ENCODE data around the gene FOXD1.
"Not testable (repeated sequence)": the region's sequence is repeated elsewhere in the genome, so short reads cannot be mapped to it uniquely, and the experiment has no call there.

Gene FOXD1

DNA sequence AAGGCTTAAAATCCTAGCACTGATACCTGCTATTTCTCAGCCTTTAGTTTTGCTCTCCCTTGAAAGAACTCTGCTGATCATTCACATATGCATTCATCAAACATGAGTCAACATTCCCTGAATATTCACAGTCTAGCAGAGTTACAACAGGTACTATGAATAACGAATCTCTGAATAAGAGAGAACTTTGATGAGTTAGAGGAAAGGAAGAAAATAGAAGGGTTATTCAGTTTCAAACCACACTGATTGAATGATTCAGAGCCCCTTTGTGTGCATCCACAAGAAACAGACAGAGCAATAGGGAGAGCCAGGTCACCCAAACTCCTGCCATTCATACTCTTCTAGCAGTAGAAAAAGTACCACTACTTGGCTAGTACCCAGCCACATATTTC, 36.0 kb downstream of the FOXD1 start:
- DNase-seq (ENCODE audit: extremely low read depth, low read depth) = no peak
- TF ChIP-seq, protein P1, sequence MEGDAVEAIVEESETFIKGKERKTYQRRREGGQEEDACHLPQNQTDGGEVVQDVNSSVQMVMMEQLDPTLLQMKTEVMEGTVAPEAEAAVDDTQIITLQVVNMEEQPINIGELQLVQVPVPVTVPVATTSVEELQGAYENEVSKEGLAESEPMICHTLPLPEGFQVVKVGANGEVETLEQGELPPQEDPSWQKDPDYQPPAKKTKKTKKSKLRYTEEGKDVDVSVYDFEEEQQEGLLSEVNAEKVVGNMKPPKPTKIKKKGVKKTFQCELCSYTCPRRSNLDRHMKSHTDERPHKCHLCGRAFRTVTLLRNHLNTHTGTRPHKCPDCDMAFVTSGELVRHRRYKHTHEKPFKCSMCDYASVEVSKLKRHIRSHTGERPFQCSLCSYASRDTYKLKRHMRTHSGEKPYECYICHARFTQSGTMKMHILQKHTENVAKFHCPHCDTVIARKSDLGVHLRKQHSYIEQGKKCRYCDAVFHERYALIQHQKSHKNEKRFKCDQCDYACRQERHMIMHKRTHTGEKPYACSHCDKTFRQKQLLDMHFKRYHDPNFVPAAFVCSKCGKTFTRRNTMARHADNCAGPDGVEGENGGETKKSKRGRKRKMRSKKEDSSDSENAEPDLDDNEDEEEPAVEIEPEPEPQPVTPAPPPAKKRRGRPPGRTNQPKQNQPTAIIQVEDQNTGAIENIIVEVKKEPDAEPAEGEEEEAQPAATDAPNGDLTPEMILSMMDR (IDR thresholded peaks at IDR 0.05; ENCODE audit: low read depth, low read length) = no peak

DNA sequence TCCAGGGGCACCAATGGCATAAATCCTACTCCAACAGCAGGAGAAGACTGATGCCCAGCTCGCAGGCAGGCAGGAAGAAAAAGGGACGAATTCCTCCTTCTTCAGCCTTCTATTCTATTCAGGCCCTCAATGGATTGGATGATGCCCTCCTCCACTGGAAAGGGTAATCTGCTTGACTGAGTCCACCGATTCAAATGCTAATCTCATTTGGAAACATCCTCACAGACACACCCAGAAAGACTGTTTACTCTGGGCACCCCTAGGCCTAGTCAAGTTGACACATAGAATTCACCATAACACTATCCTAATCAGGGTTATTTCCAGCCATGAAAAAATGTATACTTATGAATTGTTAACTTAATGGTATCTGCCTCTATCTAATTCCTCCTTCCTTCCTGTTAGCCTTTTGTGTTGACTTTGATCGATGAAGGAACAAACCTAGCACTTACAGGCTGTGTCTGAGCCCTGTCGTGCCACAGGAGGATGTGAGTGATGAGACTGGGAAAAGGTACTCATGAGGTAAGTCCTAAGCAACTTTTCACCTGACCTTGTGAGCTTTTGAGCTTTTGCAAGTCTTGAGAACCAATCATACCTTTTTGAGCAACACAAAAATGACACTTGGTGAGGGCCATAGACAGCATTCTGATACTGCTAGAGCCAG, 36.5 kb downstream of the FOXD1 start:
- TF ChIP-seq, protein P1 (IDR thresholded peaks at IDR 0.05; ENCODE audit: low read depth, low read length) = no peak
- no peak for DNase-seq (ENCODE audit: extremely low read depth, low read depth)

DNA sequence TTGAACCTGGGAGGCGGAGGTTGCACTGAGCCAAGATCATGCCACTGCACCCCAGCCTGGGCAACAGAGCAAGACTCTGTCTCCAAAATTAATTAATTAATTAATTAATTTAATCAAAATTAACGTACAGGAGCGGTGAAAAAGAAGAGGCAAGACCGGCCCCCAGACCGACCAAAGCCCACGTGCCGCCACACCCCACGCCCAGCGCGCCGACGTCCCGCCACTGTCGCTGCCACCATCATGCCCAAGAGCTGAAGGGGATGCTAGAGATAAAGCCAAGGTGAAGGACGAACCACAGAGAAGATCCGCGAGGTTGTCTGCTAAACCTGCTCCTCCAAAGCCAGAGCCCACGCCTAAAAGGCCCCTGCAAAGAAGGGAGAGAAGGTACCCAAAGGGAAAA, 38.6 kb downstream of the FOXD1 start:
- DNase-seq (ENCODE audit: extremely low read depth, low read depth) = not testable (repeated sequence)

DNA sequence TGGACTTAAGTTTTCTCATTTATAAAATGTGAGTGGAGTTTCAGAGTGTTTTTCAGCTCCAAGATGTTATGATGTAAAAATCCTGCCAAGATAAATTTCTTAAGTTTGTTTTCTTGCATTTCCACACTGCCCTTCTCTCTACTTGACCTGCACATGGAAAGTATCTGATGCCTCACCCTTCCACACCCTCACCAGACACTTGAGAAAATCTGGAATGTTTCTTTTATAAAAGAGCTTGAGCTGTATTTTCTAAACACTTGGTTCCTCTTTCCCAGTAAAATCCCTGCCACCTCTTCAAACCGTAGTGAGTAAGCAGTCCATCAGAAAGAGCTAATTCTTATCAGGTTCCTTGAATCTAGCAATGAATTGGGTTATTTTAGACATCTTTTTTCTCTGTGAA, 42.9 kb downstream of the FOXD1 start:
- DNase-seq (ENCODE audit: extremely low read depth, low read depth) = no peak

DNA sequence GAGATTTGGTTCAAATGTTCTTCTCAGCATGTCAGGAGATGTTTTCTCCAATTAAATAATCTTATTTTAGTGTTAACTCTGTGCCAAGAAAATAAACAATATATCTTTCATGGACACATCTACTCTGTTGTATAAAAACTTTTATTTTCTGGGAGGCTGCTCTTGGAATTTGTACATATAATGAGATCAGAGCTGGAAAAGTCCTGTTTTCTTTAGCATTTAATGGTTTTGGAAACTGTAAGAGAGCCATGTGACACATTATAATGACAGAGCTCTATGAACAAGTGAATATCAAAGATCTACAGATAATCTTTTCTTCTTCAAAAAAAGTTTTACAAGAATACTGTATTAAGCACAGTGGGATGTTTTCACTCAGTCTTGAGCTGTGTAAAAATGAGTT, 48.8 kb downstream of the FOXD1 start:
- TF ChIP-seq, protein P1 (IDR thresholded peaks at IDR 0.05; ENCODE audit: low read depth, low read length) = no peak
- DNase-seq (ENCODE audit: extremely low read depth, low read depth) = no peak

More for the DNA sequence above, 42.9 kb downstream of the FOXD1 start:
- TF ChIP-seq, protein P1 (IDR thresholded peaks at IDR 0.05; ENCODE audit: low read depth, low read length) = no peak

Measured in AG09319 (cell line).